Inferior parietal cortex (tissue), 1 donor: ENCODE results near the gene TBC1D22B.
"Not testable (repeated sequence)": the region's sequence is repeated elsewhere in the genome, so short reads cannot be mapped to it uniquely, and the experiment has no call there.

ENCODE experiments used
- DNase-seq: peaks from one replicate; pipeline ENCODE4 v3.0.0-alpha.2; 2016; ENCODE audit errors: extremely low spot score

The TBC1D22B gene

GRCh38 chr6:37303091-37303660, 45.6 kb downstream of the TBC1D22B start:
- DNase-seq: no peak

GRCh38 chr6:37303891-37304503, 46.4 kb downstream of the TBC1D22B start:
- DNase-seq: peak; percentile 67

- no peak for DNase-seq
Observed at GRCh38 chr6:37304766-37305165, 47.2 kb downstream of the TBC1D22B start.

- DNase-seq: no peak
Observed at GRCh38 chr6:37305841-37306425, 48.4 kb downstream of the TBC1D22B start.

GRCh38 chr6:37306624-37307222, 49.2 kb downstream of the TBC1D22B start:
- DNase-seq: no peak

GRCh38 chr6:37307484-37307883, 49.9 kb downstream of the TBC1D22B start:
- DNase-seq: not testable (repeated sequence)

GRCh38 chr6:37308069-37308815, 50.7 kb downstream of the TBC1D22B start:
- no peak for DNase-seq

GRCh38 chr6:37309046-37309445, 51.5 kb downstream of the TBC1D22B start:
- no peak for DNase-seq

- DNase-seq: no peak
Observed at GRCh38 chr6:37309692-37310091, 52.1 kb downstream of the TBC1D22B start.

GRCh38 chr6:37310966-37311365, 53.4 kb downstream of the TBC1D22B start:
- DNase-seq: no peak

GRCh38 chr6:37311741-37312473, 54.3 kb downstream of the TBC1D22B start:
- no peak for DNase-seq

GRCh38 chr6:37313723-37314486, 56.3 kb downstream of the TBC1D22B start:
- DNase-seq: no peak

GRCh38 chr6:37314487-37315156, 57.0 kb downstream of the TBC1D22B start:
- DNase-seq: peak; percentile 76

GRCh38 chr6:37315157-37315515, 57.6 kb downstream of the TBC1D22B start:
- DNase-seq: no peak

- DNase-seq: no peak
Observed at GRCh38 chr6:37316071-37316470, 58.5 kb downstream of the TBC1D22B start.

- DNase-seq: no peak
Observed at GRCh38 chr6:37317312-37318038, 59.9 kb downstream of the TBC1D22B start.

- DNase-seq: no peak
Observed at GRCh38 chr6:37319156-37319555, 61.6 kb downstream of the TBC1D22B start.

GRCh38 chr6:37319856-37320480, 62.4 kb downstream of the TBC1D22B start:
- no peak for DNase-seq

- no peak for DNase-seq
Observed at GRCh38 chr6:37320646-37321045, 63.1 kb downstream of the TBC1D22B start.
